SIG-M5 treated with dmso at 0.1 percent for 504 hours (cell line): ENCODE results near the gene MAP2K4.

ENCODE experiments used
- DNase-seq: peaks from one replicate; lab custom pipeline; 2025; ENCODE audit not compliant: unreplicated experiment; lab: John Stamatoyannopoulos, UW

The MAP2K4 gene

GRCh38 chr17:12085076-12085949 is 64.6 kb downstream of the MAP2K4 start:
- DNase-seq: no peak

GRCh38 chr17:12088035-12088434 is 67.4 kb downstream of the MAP2K4 start:
- DNase-seq: no peak

DNA sequence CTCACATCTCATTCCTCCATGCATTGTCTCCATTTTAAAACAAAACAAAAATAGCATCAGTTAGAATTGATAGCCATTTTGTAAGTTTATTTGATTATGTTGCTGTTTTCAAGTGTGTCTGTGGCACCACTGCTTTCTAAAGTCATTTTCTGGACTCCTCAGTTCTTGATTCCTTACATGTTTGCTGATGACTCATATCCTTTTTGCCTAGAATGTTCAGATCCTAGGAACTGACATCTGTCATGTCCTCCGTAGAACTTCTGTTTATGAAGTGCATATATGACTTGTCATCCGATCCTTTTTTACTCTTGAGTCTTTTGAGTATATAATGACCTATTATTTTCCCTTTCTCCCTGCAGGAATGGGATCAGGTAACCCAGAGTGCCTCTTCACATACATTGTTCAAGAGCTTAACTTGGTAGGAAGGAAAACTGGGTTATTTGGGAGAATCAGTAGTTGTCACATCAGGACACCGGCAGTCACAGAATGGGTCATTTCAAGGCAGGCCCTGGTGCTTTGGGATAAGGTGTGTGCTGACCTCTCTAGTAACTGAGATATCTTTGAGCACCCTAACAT is 69.2 kb downstream of the MAP2K4 start:
- DNase-seq: no peak

GRCh38 chr17:12094336-12094735 is 73.7 kb downstream of the MAP2K4 start:
- no peak for DNase-seq

GRCh38 chr17:12095522-12095921 is 74.8 kb downstream of the MAP2K4 start:
- DNase-seq: no peak

- no peak for DNase-seq
Measured at GRCh38 chr17:12097326-12097725, 76.6 kb downstream of the MAP2K4 start.

DNA sequence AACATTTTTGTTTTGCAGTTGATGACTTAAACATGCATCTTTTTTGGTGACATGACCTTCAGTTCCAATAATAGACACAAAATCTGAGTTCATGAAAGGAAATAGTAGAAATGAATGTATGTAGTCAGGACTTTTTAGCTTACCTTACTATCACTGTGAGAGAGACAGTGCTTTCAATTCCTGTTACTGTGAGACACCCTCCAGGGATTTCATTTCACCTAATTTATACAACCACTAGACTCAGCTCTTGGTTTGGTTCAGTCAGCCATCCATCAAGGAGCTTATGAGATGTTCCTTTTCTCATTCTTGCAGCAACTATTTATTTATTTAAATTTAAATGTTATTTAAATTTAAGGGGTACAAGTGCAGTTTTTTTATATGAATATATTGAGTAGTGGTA is 77.9 kb downstream of the MAP2K4 start:
- no peak for DNase-seq

DNA sequence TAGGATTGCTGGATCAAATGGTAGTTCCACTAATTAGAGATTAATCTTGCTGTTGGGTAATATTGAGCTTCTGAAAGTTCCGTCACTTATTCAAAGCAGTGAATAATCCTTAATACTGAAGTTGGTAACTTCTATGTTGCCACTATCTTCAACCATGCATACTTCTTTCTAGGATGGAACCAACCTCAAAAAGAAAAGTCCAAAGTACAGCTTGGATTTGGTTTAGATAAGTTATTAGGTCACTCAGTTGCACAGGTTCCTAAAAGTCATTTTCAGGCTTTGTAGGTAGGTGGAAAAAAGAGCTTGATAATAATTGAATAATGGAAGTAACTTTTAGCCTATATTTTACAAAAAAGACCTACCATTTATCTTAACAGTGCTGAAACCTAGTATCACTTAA is 78.7 kb downstream of the MAP2K4 start:
- no peak for DNase-seq

- no peak for DNase-seq
Measured at GRCh38 chr17:12104831-12105230, 84.2 kb downstream of the MAP2K4 start.

DNA sequence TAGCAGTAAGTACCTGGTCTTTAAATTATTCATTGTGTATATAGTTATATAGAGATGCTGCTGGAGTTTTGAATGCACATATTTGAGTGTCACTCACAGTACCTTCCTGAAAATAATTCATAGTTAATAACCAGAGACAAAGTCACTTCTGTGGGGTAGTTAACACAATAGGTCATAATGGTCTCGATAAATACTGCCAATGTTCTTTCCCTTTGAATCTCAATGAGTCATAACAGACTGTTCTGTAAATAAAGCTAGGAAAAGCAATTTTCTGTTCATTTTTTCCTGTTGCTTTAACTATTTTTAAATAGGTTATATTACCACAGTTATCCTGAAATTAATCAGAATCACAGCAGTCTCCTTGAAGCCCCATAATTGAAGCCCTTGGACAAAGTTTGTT is 87.2 kb downstream of the MAP2K4 start:
- no peak for DNase-seq

DNA sequence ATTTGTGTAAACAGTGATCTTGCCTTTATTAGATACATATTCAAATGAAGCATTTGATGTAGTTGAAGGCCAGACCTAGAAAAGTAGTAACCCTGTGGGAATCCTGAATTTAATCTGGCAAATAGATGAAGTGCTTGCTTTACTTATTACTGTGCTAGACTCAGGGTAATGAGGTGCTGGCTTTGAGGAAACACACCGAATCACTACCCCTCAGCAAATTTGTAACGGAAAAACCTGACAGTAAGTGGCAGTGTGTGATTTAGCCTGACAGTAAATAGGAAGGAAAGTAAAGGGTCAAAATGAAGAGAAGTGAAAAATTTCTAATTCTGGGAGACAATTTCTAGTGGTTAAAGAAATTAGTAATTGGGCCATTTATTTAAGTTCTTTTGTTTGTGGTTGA is 90.2 kb downstream of the MAP2K4 start:
- no peak for DNase-seq

DNA sequence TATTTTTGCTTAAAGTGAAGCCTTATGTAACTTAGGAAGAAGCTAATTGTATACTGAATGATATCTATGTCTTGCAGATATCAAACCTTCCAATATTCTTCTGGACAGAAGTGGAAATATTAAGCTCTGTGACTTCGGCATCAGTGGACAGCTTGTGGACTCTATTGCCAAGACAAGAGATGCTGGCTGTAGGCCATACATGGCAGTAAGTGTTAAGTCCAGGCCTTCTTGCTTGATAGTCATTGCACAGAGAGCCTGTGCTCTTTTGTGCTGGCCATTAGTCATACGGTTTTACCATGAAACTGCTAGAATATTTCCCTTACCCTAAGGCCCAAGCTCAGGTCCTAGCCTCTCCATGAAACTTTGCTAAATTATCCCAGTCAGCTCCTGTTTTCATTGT is 92.5 kb downstream of the MAP2K4 start:
- DNase-seq: no peak

DNA sequence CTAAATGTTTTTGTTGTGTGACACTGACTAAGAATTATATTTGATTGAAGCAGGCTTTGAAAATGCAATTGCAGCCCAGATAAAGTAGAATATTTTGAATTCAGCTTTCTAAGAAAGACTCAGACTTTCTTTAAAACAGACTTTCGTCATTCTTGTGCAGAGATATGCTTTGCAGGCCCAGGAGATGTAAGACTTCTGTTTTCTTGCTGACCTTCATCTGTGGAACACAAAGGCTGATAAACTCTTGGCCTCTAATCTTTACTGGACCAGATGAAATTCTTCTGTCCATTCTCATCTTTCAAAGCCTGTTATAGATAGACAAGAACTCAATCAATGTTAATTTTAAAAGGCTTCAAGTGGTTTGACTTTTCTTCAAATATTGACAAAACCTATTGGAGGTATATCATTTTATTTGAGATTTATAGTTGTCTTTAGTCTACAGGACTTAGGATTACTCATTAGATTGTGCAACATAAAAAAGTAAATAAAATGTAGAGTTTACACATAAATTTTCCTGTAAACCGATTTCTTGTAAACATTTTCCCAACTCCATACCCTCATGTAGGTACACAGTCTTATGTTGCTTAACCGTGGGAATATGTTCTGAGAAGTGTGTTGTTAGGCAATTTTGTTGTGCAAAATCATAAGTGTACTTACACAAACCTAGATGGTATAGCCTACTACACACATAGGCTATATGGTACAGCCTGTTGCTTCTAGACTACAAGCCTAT is 94.2 kb downstream of the MAP2K4 start:
- no peak for DNase-seq

DNA sequence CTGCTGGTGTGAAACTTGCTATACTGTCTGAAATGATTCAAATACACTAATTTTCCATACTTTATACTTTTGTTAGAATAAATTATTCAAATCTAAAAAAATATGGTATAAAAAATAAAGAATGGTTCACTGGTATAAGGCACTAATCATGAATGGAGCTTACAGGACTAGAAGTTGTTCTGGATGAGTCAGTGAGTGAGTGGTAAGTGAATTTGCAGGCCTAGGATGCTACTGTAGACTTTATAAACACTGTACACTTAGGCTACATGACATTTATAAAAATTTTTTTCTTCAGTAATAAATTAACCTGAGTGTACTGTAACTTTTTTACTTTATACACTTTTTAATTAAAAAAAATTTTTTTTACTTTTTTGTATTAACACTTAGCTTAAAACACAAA is 95.5 kb downstream of the MAP2K4 start:
- no peak for DNase-seq

DNA sequence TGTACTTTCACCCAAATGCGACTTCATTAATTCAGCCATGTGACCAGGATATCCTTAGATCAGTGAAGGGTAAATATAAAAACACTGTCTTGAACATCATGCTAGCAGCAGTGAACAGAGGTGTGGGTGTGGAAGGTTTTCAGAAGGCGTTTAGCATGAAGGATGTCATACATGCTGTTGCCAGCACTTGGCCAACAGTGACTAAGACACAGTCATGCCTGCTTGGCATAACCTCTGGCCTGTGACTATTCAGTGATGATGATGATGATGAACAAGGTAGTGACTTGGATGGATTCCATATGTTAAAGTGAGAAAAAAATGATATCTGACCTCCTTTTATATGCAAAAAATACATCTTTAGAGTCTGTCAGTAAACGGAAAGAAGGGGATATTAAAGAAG is 97.9 kb downstream of the MAP2K4 start:
- DNase-seq: no peak

GRCh38 chr17:12122075-12122474 is 101.4 kb downstream of the MAP2K4 start:
- no peak for DNase-seq

DNA sequence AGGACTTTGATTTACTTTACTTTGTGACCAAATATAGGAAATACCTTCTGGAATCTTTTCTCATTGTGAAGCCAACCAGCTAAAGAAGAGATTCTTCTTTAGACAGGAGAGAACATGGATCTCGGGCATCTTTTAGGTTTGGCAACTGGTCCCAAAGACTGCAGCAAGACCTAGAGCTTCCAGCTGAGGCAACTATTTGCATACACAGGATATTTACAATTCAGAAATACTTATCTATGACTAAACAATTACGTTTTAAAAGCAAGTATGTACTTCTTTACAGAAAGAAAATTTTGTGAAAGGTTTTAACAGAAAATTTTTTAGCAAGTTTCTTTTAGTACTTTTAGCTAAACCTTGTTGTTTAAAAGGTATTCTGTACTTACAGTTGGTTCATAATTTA is 106.5 kb downstream of the MAP2K4 start:
- no peak for DNase-seq

DNA sequence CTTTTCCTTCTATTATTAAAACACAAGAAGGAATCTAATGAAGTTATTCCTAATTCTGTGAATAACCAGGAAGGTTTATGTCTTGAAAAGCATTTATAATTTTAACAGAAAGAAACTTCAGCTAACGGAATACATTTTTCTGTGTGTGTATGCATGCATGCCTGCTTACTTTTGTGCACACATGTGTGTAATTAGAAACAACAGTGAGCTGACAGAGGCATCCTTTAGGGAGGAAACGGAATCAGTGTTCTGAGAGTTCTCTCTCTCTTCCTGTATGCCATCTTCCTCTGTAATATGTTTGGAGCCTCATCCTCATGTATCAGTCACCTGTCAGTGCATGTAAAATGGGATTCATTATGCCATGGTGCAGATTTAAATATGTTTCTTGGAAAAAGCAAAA is 107.0 kb downstream of the MAP2K4 start:
- no peak for DNase-seq

DNA sequence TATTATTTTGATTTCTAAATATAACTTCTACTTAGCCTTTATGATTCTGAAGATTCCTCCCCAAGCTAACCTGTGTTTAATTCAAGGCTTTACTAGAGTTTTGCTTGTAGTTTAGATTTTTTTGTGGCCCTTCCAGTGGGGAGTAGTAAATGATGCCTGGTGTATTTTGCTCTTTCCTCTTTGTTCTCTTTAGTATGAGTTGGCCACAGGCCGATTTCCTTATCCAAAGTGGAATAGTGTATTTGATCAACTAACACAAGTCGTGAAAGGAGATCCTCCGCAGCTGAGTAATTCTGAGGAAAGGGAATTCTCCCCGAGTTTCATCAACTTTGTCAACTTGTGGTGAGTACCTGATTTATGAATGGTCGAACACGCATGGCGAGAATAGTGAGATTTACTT is 108.3 kb downstream of the MAP2K4 start:
- no peak for DNase-seq

GRCh38 chr17:12133183-12133582 is 112.5 kb downstream of the MAP2K4 start:
- no peak for DNase-seq

DNA sequence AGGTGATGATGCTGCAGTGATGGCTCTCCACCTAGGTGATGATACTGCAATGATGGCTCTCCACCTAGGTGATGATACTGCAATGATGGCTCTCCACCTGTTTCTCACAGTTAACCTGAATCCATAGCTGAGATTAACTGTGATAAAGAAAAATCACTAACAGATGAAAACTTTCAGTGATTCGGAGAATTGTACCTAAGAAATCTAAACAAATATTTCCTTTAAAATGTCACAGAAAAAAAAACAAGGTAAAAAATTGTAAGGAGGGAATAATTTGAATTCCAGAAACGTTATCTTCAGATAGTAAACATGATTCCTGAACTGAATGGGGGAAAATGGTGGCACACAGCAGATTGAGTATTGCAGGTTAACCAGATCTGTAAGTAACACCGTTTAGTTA is 113.4 kb downstream of the MAP2K4 start:
- no peak for DNase-seq

DNA sequence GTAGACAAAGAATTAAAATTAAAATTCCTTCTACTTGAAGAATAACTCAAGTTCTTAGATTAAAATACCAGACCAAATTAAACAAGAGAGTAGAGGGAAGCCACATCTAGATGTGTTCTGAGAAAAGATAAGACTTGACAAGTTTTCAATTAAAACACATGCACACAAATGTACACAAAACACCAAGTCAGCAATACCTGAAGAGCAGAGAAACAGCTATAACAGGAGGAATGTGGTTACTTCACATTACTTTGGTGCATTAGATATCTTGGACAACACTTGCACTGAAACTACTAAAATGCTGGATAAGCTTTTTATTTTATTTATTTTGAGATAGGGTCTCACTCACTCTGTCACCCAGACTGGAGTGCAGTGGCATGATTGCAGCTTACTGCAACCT is 113.9 kb downstream of the MAP2K4 start:
- DNase-seq: no peak
